MM.1S (cell line): ENCODE data around the gene PDPN.

Experiments
- CTCF ChIP-seq: fragments of 300-600 bp; sonication (generic); IDR thresholded peaks from 2 replicates; pipeline ENCODE4 v1.5.1; 2016; ENCODE audit warnings: antibody characterized with exemption, low read length, mixed read lengths
- EZH2 ChIP-seq: fragments of 300-600 bp; sonication (generic); optimal IDR thresholded peaks from 2 replicates; pipeline ENCODE3; 2017; ENCODE audit warnings: low read depth, mild to moderate bottlenecking, antibody characterized with exemption, low read length, mixed read lengths

- TF ChIP-seq CTCF (no peak), EZH2 (no peak)
These were observed 44.6 kb downstream of the PDPN start for GRCh38 chr1:13628218-13628617.
